ENCODE measurements around the gene EVI2A.
"Not testable (repeated sequence)": the region's sequence is repeated elsewhere in the genome, so short reads cannot be mapped to it uniquely, and the experiment has no call there.

The EVI2A gene, protein sequence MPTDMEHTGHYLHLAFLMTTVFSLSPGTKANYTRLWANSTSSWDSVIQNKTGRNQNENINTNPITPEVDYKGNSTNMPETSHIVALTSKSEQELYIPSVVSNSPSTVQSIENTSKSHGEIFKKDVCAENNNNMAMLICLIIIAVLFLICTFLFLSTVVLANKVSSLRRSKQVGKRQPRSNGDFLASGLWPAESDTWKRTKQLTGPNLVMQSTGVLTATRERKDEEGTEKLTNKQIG

DNA sequence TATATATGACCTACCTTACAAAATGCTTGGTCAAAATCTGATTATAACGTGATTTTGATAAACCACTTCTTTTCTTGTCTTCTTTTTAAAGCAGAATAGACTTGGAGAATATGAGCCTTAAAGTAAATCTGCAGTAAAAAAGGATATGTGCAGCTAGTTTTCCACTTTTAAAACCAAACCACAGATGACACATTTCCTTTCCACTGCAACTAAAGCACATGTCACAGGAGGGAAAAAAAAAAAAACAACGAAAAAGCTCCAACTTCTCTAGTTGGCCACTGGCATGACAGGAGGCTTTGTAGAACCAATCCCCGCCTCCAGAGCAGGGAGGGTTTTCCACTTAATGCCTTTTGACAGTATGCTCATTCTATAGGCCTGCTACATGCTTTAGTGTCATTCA lies at the start of gene EVI2A:
EVI2A (minus strand) TSS at position 142 of the 400 bp plus-strand sequence. CDS start 2,609 bp downstream, outside the sequence.
- peak; percentile 60 to 78 for DNase-seq (ENCODE audit: low read depth in 2 of 2)

DNA sequence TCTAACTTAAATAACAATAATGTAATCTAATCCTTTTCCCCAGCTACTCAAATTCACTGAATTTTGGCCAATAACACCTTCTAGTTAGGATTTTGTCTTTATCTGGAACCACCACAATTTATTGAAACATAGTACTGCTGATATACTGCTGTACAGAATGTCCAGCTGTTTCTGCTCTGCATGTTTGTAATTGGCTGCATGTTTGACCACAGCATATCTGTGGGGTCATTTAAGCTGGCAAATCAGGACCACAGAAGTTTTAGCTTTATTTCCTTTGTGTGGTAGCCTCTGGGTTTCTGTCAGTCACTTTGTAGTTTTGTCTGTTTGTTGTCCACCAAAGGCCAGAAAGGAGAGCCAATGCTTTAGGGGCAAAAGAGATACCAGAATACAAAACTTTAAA lies 47.8 kb upstream of the EVI2A start:
- no peak for DNase-seq (ENCODE audit: low read depth in 2 of 2)

DNA sequence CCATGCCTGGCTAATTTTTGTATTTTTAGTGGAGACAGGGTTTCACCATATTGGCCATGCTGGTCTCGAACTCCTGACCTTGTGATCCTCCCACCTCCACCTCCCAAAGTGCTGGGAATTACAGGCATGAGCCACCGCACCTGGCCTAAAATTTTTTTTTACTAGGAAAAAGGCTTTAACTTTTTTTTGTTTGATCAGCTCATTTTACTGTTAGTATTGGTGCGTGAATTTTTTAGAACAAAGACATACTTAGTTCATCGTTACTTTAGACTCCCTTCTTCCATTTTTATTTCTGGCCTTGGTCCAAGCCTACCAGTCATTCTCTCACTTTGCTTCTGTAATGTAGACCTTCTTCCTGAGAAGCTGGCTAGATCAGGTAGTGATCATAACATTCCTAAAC lies 44.7 kb upstream of the EVI2A start:
- no peak for DNase-seq (ENCODE audit: low read depth in 2 of 2)

DNA sequence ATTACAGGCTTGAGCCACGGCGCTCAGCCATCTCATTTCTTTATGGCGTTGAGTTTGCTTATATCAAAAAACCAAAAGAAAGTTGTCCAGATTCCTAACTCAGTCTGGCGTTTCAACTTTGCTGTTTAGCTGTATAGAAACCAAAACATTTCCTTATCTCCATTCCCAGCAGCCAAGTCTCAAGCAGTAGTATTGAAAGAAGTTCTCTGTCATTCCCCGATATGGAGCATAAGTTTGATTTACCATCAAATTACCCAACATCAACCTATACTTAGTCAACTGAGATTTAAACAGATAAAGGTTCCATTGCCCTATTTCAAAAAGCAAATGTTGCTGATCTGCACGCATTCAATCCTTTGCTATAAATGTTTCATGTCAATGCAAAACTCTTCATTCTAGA lies 42.6 kb upstream of the EVI2A start:
- no peak for DNase-seq (ENCODE audit: low read depth in 2 of 2)

DNA sequence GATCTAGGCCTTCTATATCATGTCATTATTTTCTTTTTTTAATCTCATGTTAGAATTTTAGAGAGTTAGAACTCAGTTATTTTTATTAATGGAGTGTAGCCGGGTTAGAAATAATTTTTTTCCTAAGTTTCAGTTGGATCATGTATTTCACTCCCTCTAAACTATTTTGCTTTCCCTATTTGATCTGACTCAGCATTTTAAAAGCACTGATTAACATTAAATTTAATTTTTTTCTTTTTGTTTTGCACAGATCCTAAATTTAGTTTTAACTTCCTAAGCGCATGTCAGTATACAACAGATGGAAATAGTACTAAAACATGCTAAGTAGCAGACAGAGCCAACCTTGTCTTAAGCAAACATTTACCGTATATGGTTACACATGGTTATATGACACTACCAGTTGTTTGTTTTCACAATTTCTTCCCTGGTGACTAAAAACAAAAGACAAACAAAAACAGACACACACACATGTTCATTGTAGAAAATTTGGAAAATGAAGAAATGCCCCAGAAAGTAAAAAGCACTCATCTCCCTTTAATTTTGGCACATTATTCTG lies 36.5 kb upstream of the EVI2A start:
- no peak for DNase-seq (ENCODE audit: low read depth in 2 of 2)

DNA sequence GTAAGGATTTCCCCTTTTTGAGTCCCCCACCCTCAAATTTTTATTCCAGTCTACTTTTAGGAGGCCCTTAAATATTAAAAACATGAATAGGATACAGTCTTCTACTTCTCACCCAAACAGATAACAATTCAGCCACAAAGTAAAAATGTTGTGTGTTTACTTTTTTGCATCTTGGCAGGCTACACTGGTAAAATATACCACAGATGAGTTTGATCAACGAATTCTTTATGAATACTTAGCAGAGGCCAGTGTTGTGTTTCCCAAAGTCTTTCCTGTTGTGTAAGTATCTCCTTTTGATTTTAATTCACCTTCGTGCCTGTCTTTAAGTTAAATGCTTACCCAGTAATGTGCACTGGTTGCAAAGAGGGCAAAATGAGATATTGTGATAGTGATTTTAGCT lies 35.7 kb upstream of the EVI2A start:
- no peak for DNase-seq (ENCODE audit: low read depth in 2 of 2)

DNA sequence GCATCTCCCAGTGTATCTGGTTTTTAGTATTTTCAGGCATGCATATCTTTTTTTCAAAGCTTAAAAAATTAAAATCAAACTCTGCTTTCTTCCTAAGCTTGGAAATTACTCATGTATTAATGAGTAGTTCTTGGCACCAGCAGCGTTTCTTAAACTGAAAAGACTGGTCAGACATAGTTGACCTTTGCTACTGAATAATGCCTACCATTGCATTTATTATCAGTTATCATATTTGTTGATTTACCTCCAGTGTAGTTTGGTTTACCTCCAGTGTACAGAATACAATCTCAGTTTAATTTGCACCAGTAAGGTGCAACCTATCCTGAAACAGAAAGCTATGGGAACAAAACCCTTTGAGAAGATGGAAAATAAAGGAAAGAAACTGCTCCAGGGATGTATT lies 34.5 kb upstream of the EVI2A start:
- DNase-seq (ENCODE audit: low read depth in 2 of 2): no peak

DNA sequence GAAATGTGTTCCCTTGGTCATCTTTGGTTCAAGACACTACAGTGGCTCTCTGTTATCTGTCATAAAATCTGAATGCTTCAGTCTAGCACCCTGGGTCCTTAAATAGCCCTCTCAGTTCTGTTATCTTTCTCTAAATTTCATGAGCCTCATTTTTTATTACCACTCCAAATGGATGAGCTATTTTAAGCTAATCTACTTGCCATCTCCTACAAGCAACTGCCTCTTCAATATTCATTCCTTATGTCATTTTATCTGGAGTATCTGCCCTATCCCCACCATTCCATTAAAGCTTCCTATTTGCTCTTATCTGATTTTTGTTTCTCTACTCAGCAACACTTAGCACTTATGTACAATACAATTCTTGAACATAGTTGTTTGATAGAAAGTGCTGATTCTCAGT lies 28.0 kb upstream of the EVI2A start:
- no peak for DNase-seq (ENCODE audit: low read depth in 2 of 2)

DNA sequence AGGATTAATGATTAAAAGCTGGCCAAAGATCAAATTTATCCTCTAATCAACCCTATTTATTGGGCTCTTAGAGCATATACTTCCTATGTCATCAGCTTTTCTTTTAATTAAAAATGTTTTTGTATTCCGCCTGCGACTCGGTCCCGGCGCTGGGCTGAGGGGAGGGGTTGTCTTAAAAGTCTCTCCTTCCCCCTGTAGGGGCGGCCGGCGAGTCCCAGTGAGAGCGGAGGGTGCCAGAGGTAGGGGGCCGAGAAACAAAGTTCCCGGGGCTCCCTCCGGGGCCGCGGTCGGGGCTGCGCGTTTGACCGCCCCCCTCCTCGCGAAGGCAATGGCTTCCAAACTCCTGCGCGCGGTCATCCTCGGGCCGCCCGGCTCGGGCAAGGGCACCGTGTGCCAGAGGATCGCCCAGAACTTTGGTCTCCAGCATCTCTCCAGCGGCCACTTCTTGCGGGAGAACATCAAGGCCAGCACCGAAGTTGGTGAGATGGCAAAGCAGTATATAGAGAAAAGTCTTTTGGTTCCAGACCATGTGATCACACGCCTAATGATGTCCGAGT lies 23.8 kb upstream of the EVI2A start:
- DNase-seq (ENCODE audit: low read depth in 2 of 2): not testable (repeated sequence)

DNA sequence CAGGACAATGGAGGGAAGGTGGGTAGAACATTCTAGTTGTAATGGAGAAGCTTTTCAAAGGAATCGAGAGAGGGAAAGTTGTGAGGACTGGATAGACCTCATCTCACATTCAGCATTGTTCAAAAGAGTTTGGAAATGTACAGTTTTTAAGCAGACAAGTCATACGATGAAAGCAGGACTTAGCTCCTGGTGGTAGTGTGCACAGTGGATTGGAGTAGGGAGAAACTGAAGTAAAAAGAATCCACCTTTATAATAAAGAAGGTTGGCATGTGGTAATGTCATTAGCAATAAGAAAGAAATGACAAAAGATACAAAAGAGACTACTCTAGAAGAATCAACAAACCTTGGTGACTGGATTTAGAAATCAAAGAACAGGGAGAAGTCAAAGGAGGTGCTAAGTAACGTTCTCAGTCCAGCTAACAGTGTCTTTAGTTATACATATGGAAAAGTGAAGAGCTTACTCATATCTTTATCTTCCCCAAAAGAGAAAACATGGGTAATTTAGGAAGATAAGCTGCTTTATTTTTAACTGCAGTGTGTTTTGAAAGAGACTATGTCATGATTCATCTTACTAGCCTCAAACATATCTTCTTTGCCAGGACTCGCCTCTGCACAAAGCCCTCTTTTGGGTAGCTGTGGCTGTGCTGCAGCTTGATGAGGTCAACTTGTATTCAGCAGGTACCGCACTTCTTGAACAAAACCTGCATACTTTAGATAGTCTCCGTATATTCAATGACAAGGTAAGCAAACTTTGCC lies 18.7 kb upstream of the EVI2A start:
- no peak for DNase-seq (ENCODE audit: low read depth in 2 of 2)

DNA sequence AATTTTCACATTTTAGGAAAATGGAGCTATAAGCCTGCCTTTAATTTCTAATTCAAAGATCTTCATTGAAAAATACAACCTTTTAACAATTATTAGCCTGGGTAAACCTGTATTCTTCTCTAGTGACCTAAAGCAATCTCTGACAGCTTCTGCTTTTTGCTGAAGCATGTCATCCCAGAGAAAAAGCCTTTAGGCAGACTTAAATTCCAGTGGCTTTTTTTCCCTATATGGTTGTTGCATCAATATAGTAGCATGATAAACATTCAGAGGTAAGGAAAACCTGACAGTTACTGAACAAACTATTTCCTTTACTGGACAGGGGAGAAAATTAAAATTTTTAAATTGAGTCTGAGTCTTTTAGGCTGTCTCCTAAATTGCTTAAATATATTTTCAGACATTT lies 7.8 kb upstream of the EVI2A start:
- DNase-seq (ENCODE audit: low read depth in 2 of 2): no peak

DNA sequence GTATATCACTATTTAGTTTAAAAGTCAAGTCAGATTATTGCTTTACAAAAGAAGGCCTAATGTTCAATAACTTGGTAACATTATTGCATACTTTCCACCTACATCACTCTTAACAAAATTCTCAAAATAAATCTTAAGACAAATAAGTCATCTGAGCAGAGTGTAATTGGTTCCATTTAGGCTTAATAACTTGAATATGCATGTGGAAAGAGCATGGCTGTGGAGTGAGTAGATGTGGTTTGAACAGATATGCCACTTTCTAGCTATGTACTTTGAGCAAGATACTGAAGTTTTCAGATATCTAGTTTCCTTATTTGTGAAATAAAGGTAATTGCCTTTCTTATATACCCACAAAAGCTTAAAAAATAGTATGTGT lies 6.7 kb upstream of the EVI2A start:
- no peak for DNase-seq (ENCODE audit: low read depth in 2 of 2)

DNA sequence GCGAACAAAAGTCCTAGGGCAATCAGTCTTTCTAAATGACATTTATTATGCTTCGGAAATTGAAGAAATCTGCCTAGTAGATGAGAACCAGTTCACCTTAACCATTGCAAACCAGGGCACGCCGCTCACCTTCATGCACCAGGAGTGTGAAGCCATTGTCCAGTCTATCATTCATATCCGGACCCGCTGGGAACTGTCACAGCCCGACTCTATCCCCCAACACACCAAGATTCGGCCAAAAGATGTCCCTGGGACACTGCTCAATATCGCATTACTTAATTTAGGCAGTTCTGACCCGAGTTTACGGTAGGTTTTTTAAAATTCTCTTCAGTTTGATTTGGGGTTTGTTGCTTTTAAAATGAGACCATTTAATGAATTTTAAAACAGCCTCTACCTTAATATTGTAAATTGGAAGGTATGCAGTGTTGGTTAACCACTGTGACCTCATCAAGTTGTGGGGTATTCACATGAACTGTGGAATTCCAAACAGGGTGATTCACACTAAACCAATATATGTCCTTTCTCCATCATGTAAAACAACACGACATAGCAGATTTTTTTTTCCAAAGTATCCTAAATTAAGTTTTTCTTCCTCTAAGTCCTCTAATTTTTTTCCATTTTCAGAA lies 6.2 kb upstream of the EVI2A start:
- DNase-seq (ENCODE audit: low read depth in 2 of 2): no peak

DNA sequence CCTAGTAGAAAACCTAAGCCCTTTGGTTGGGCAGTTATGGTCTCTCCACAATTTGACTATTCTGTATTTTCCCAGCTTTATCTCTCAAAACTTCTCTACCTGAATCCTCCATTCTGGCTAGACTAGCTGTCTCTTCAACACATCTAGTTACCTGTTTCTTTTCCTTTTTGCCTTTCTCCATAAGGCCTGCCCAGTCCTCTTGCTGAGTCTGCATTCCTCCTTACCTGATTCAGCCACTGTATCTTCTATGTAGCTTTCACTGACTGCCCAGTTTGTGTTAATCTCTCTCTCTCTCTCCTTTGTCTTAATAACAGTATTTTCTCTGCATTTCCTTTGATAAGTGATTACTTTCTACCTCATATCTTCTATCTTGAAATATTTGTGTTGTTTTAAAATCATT lies 2.1 kb upstream of the EVI2A start:
- DNase-seq (ENCODE audit: low read depth in 2 of 2): no peak

DNA sequence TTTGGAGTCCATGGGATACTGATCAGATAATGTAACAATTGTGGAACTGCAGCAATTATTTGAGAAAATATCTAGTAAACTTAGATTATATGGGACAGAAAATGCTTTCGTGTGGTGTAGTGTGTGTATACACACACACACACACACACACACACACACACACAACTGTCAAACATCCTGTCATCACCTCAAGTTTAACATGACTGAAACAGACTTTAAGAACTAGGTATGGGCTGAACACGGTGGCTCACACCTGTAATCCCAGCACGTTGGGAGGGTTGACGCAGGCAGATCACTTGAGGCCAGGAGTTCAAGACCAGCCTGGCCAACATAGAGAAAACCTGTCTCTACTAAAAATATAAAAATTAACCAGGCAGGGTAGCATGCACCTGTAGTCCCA lies 544 bp upstream of the EVI2A start:
- no peak for DNase-seq (ENCODE audit: low read depth in 2 of 2)

DNA sequence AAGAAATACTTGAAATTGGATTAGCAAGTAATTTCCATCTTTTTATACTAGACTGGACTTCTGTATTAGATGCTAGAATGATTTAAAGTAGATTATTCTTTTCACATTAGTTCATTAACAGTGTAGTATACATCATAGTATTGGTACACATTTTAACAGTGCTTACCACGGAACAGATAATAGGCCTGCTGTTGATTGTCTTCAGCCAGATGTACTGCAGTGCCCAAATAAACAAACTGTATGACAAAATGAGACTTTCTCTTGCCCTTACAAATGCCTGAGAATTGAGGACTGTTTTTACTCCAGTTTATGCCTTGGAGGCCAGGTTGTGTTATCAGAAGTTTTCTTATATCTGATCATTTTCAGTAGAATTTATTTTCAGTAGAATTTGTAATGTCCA lies 631 bp downstream of the EVI2A start:
- DNase-seq (ENCODE audit: low read depth in 2 of 2): no peak

DNA sequence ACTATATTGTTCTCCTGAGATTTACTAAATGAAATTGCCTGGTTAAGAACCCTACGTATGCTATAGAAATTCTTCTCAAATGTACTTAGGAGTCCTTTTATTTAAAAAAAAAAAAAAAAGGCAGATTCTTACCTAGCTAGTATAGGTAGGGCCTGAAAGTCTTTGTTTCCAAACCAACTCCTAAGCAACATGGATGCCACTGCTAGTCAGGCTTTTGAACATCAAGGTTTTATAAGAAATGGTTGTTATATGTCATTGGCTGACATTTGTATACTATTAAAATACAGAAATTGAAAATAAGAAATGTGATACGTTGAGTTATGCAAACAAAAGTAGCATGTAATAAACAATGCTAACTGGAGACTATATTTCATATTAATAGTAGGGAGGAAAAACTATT lies 1.2 kb downstream of the EVI2A start:
- DNase-seq (ENCODE audit: low read depth in 2 of 2): no peak

DNA sequence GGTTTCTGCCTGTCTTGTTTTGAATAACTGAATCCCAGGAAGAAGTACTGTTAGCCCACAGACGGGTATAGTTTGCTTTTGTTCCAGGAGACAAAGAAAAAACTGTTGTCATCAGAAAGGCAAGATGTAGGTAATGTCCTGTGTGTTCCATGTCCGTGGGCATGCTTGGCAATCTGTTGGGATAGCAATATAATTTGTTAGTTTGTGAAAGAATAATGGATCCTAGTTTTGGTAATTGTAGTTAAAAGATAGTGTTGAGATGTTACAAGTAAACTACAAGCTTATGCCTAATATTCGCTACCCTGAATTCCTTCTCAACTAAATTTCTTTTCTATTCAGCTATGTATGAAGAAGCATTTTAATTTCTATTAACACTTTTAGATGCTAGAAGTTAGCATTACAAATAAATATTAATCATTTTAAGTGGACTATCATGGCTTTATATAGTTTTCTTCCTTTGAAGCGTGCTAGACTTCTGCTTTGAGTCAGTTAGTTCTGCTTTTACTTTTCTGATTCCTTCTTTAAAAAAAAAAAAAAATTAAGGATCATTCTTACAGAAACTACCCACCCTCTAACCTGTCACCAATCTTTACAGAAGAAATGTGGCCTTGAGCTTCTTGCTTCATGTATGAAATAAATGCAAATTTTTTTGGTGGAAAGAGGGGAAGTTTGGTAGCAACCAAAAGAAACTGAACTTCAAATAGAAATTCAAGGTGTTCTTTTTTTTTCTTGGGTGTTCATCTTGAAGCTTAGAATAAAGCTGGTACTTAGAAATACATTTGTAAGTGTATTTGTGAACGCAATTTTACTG lies 2.4 kb downstream of the EVI2A start:
- no peak for DNase-seq (ENCODE audit: low read depth in 2 of 2)

DNA sequence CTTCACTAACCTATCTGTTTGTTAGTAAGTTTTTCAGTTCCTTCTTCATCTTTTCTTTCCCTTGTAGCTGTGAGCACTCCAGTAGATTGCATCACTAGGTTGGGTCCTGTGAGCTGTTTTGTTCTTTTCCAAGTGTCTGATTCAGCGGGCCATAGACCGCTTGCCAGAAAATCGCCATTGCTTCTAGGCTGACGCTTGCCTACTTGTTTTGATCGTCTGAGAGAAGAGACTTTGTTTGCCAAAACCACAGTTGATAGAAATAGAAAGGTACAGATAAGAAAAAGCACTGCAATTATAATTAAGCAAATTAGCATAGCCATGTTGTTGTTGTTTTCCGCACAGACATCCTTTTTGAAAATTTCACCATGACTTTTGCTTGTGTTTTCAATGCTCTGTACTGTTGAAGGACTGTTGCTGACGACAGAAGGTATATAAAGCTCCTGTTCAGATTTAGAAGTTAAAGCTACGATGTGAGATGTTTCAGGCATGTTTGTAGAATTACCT lies 3.1 kb downstream of the EVI2A start:
- peak in 1 of 2 donors; percentile 22 for DNase-seq (ENCODE audit: low read depth in 2 of 2)

DNA sequence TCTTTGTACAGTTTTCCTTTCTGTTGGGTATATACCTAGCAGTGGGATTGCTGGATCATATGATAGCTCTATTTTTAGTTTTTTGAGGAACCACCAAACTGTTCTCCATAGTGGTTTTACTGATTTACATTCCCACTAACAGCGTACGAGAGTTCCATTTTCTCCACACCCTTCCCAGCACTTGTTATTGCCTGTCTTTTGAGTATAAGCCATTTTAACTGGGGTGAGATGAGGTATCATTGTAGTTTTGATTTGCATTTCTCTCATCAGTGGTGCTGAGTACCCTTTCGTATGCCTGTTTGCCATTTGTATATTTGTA lies 6.7 kb downstream of the EVI2A start:
- no peak for DNase-seq (ENCODE audit: low read depth in 2 of 2)

DNA sequence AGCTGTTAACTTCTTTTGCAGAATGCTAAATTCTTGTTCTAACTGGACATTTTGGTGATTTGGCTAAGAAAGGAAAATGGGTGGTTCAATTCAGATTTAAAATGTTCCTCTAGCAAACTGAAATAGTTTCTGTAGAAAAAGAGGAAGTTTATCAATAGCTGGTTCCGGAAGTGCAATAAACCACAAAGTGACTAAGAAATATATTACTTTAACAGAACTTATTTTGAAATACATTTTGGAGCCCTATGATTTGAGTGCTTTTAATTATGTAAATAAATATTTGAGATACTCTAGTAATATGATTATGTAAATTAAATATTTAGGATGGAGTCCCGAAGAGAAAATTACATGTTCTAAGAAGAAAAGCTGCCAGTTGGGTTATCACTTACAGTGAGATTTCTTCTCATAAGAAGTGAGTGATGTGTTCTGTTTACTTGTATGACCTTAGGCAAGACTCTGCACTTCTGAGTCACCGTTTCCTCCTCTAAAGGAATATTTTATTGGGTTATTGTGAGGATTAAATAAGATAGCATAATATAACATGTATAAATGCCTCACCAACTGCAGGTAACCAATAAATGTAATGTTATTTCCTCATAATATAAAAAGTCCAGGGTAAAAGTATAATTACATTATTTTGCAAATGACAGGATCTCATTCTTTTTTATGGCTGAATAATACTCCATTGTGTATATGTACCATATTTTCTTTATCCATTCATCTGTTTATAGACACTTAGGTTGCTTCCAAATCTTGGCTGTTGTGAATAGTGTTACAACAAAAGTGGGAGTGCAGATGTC lies 7.2 kb downstream of the EVI2A start, which contains the start of gene EVI2B:
EVI2B (minus strand) TSS at position 73 of the 800 bp plus-strand sequence. CDS start 8,445 bp downstream, outside the sequence.
- DNase-seq (ENCODE audit: low read depth in 2 of 2): no peak

Measured in activated CD8-positive, alpha-beta memory T cell treated with anti-CD3 and anti-CD28 coated beads for 4 hours (primary cell).